Esophagus squamous epithelium (tissue), 5 donors: ENCODE results near the gene FNIP2. TPM values are rescaled to one million over a fixed set of nuclear protein-coding genes. Genes with fewer than 3 reads are reported as not detected.

Experiments used
- DNase-seq: peaks from one replicate; lab custom pipeline; 2025; lab: John Stamatoyannopoulos, UW
- H3K27ac ChIP-seq, 4 donors: fragments of 200-600 bp; sonication (generic); one replicate each; pipeline ENCODE4 v1.5.1; 2016 to 2019; ENCODE audit warnings: mild to moderate bottlenecking in 1 of 4
- H3K27me3 ChIP-seq, 4 donors: fragments of 200-600 bp; sonication (generic); 1 replicate in 3 of 4; 2 replicates in 1 of 4; pipeline versions ENCODE4 v1.5.1 to v1.6.0; 2017 to 2021; ENCODE audit warnings: antibody characterized with exemption in 1 of 4
- H3K36me3 ChIP-seq, 3 donors: fragments of 200-600 bp; sonication (generic); one replicate each; pipeline ENCODE4 v1.5.1; 2016 to 2019
- H3K4me1 ChIP-seq, 3 donors: fragments of 200-600 bp; sonication (generic); one replicate each; pipeline ENCODE4 v1.5.1; 2017 to 2019
- H3K4me3 ChIP-seq, 4 donors: fragments of 200-600 bp; sonication (generic); 1 replicate in 3 of 4; 2 replicates in 1 of 4; pipeline ENCODE4 v1.5.1; 2016 to 2019; ENCODE audit warnings: mild to moderate bottlenecking in 2 of 4, moderate library complexity in 1 of 4
- H3K9me3 ChIP-seq, 3 donors: fragments of 200-600 bp; sonication (generic); one replicate each; pipeline ENCODE4 v1.5.1; 2016 to 2019
- POLR2A ChIP-seq, 4 donors: fragments of 450-650 bp; IDR thresholded peaks; one replicate each; pipeline ENCODE4 v1.6.1; 2017; ENCODE audit warnings: antibody characterized with exemption in 4 of 4, mild to moderate bottlenecking in 4 of 4, moderate library complexity in 3 of 4
- WGBS, 2 donors: methylation state at CpG; one replicate each; pipeline ENCODE4 v1.1.5; 2018; 5-methylcytosine and 5-hydroxymethylcytosine counted together
- intact Hi-C: fragments of 100-400 bp; cut with DNase I; formaldehyde crosslinking; loops from one replicate; pipeline ENCODE4 v1.15.0; 2022
- total RNA-seq, 4 donors: library from RNA; depleted of rRNA; stranded (reverse); fragments of >200 nt; gene quantifications; one replicate each; pipeline ENCODE4 v1.1.0, GENCODE V29; 2016
- TF ChIP-seq, protein P1 (sequence below), 6 experiments: fragments of 450-650 bp in 4 of 6; fragments of 200-600 bp in 2 of 6; sonication (generic) in 2 of 6; IDR thresholded peaks; one replicate each; pipeline ENCODE4 v1.5.1; 2016 to 2019; ENCODE audit warnings: antibody characterized with exemption in 6 of 6, mild to moderate bottlenecking in 4 of 6, moderate library complexity in 4 of 6
- donor health status: DM: yes; HTN: yes; CAD: no.

Gene FNIP2
- total RNA-seq, 4 donors from 2014 or later, result 6.0 to 28.8 (median 12.4) TPM

DNA sequence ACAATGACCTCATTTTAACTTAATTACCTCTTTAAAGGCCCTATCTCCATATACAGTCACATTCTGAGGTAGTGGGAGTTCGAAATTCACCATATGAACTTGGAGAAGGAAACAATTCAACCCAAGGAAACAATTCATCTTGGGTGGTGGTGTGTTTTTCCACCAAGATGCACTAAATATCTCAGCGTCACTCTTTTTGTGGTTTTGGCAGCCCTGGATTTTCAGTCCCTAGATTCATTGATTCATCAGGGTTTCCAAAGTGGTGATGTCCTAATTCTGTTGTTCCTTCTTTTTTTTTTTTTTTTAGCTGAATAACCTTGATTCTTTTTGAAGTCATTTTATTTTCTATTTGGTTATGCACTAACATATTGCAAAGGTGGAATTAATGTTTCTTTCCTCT lies 171.4 kb downstream of the FNIP2 start:
- intact Hi-C loops, result no loop called here
- H3K27me3 ChIP-seq, result no peaks in the 10 kb centered on the region
- no peak overlapping the region for H3K4me3 ChIP-seq
- no peak overlapping the region for H3K27ac ChIP-seq
- H3K36me3 ChIP-seq, result no peaks in the 10 kb centered on the region
- H3K9me3 ChIP-seq, result no peaks in the 10 kb centered on the region
- 76 to 86% methylated on average over 2 of the region's 2 CpGs for WGBS, 2 donors
- H3K4me1 ChIP-seq, result peaks cover 0 to 4% (median 0%) of the 10 kb centered on the region in 3 donors
- TF ChIP-seq, protein P1, sequence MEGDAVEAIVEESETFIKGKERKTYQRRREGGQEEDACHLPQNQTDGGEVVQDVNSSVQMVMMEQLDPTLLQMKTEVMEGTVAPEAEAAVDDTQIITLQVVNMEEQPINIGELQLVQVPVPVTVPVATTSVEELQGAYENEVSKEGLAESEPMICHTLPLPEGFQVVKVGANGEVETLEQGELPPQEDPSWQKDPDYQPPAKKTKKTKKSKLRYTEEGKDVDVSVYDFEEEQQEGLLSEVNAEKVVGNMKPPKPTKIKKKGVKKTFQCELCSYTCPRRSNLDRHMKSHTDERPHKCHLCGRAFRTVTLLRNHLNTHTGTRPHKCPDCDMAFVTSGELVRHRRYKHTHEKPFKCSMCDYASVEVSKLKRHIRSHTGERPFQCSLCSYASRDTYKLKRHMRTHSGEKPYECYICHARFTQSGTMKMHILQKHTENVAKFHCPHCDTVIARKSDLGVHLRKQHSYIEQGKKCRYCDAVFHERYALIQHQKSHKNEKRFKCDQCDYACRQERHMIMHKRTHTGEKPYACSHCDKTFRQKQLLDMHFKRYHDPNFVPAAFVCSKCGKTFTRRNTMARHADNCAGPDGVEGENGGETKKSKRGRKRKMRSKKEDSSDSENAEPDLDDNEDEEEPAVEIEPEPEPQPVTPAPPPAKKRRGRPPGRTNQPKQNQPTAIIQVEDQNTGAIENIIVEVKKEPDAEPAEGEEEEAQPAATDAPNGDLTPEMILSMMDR (IDR thresholded peaks at IDR 0.05), result no peak
- TF ChIP-seq POLR2A (IDR thresholded peaks at IDR 0.05), result no peak
- no peak for DNase-seq

DNA sequence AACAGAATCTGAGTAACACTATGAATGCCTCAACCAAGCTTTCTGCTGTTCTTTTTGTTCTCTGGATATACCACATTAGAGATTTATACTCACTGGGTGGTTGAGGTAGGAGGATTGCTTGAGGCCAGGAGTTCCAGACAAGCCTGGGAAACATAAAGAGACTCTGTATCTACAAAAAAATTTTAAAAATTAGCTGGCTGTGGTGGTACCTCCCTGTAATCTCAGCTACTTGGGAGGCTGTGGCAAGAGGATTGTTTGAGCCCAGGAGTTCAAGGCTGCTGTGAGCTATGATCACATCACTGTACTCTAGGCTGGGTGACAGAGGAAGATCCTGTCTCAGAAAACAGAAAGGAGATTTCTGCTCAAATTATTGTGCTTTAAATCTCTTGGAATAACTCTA lies 172.5 kb downstream of the FNIP2 start:
- TF ChIP-seq, protein P1 (IDR thresholded peaks at IDR 0.05), result no peak
- TF ChIP-seq POLR2A (IDR thresholded peaks at IDR 0.05), result no peak
- no peak for DNase-seq
- Histone ChIP-seq H3K4me3 (no peak overlapping the region), H3K4me1 (peaks cover 0 to 4% (median 0%) of the 10 kb centered on the region in 3 donors), H3K27ac (no peak overlapping the region), H3K27me3 (no peaks in the 10 kb centered on the region), H3K36me3 (no peaks in the 10 kb centered on the region), H3K9me3 (no peaks in the 10 kb centered on the region)
- intact Hi-C loops, result no loop called here

DNA sequence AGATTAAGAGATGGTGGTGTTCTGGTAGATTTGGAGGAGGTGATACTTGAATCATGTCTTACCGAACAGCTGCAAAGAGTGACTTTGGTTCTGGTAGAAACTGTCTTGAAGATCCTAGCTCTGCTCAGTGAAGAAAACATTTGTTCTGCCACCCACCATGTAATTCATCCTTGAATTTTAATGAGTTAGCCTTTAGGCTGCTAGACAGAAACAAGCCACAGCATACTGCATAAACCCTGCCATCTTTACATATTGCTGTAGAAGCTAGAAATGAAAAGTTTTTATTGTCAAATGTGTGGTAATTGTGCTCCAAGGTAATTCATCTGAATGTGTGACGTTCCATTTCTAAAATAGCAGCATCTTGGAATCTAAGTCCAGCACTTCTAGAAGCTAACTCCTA lies 173.1 kb downstream of the FNIP2 start:
- H3K27ac ChIP-seq, result no peak overlapping the region
- TF ChIP-seq, protein P1 (IDR thresholded peaks at IDR 0.05), result no peak
- TF ChIP-seq POLR2A (IDR thresholded peaks at IDR 0.05), result no peak
- H3K27me3 ChIP-seq, result no peaks in the 10 kb centered on the region
- intact Hi-C loops, result no loop called here
- DNase-seq, result no peak
- H3K9me3 ChIP-seq, result no peaks in the 10 kb centered on the region
- H3K36me3 ChIP-seq, result no peaks in the 10 kb centered on the region
- no peaks in the 10 kb centered on the region for H3K4me1 ChIP-seq
- H3K4me3 ChIP-seq, result no peak overlapping the region
- WGBS, 2 donors, result 72 to 84% methylated on average over 2 of the region's 2 CpGs

DNA sequence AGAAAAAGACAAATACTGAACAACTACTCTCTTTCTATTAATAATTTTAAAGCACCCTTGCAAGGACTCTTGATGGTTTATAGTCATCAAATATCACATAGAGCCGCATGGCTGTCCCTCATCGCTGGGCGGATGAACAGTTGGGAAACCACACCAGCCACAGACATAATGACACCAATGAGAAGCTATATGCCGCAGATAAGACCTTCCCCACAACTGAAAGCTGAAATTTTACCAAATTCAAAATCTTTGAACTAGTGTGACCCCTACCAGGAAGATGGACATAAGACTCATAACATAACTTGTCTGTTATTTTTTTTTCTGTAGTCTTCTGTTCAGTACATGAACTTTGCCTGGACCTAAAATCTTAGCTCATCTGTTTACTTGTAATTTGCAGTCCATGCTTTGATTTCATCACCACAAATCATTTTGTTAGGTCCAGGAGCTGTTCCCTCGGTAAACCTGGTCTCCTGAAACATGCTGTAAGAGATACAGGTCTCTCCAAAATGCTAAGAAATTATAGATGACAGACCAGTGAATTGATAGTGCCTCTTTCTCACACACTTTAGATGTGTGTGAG lies 176.8 kb downstream of the FNIP2 start:
- WGBS, 2 donors, result 79 to 88% methylated on average over 5 of the region's 5 CpGs
- intact Hi-C loops, result no loop called here
- no peaks in the 10 kb centered on the region for H3K36me3 ChIP-seq
- DNase-seq, result no peak
- no peaks in the 10 kb centered on the region for H3K9me3 ChIP-seq
- no peak overlapping the region for H3K27ac ChIP-seq
- no peak overlapping the region for H3K4me3 ChIP-seq
- peaks cover 0 to 6% (median 0%) of the 10 kb centered on the region in 3 donors for H3K4me1 ChIP-seq
- TF ChIP-seq, protein P1 (IDR thresholded peaks at IDR 0.05), result no peak
- no peak for TF ChIP-seq POLR2A (IDR thresholded peaks at IDR 0.05)
- H3K27me3 ChIP-seq, result no peaks in the 10 kb centered on the region

GRCh38 chr4:158946825-158947224 lies 178.0 kb downstream of the FNIP2 start:
- TF ChIP-seq, protein P1 (IDR thresholded peaks at IDR 0.05), result no peak
- no peak for TF ChIP-seq POLR2A (IDR thresholded peaks at IDR 0.05)
- H3K27ac ChIP-seq, result no peak overlapping the region
- peaks cover 0 to 4% (median 0%) of the 10 kb centered on the region in 3 donors for H3K9me3 ChIP-seq
- 70 to 86% methylated on average over 3 of the region's 3 CpGs for WGBS, 2 donors
- no peaks in the 10 kb centered on the region for H3K27me3 ChIP-seq
- DNase-seq, result no peak
- no peaks in the 10 kb centered on the region for H3K36me3 ChIP-seq
- intact Hi-C loops, result no loop called here
- H3K4me3 ChIP-seq, result no peak overlapping the region
- peaks cover 0 to 6% (median 0%) of the 10 kb centered on the region in 3 donors for H3K4me1 ChIP-seq
